Upper lobe of left lung (tissue), 4 donors: ENCODE results near the gene CHST11.
"Not testable (repeated sequence)": the region's sequence is repeated elsewhere in the genome, so short reads cannot be mapped to it uniquely, and the experiment has no call there.

Source experiments
- CTCF ChIP-seq, 6 experiments: fragments of 450-650 bp in 4 of 6; fragments of 200-600 bp in 2 of 6; sonication (generic) in 2 of 6; IDR thresholded peaks; one replicate each; pipeline ENCODE4 v1.5.1; 2016 to 2019; ENCODE audit warnings: antibody characterized with exemption in 6 of 6
- EP300 ChIP-seq, 4 donors: sonication (generic); formaldehyde crosslinking; IDR thresholded peaks; one replicate each; pipeline ENCODE4 v1.5.1; 2017; ENCODE audit warnings: antibody characterized with exemption in 4 of 4, control low read depth in 2 of 4
- POLR2A ChIP-seq, 4 donors: fragments of 450-650 bp; IDR thresholded peaks; one replicate each; pipeline ENCODE4 v1.5.1; 2016 to 2017; ENCODE audit warnings: antibody characterized with exemption in 4 of 4, mild to moderate bottlenecking in 2 of 4

- TF ChIP-seq EP300, CTCF, POLR2A (IDR thresholded peaks at IDR 0.05): not testable (repeated sequence)
These were observed 287.2 kb downstream of the CHST11 start for GRCh38 chr12:104743753-104744548.
